NCI-H187 (cell line): ENCODE results near the gene PALD1.
"Not testable (repeated sequence)": the region's sequence is repeated elsewhere in the genome, so short reads cannot be mapped to it uniquely, and the experiment has no call there.

ENCODE experiments used
- DNase-seq, 2 experiments: peaks; one replicate each; lab custom pipeline; 2025; lab: John Stamatoyannopoulos, UW

Gene PALD1

GRCh38 chr10:70575486-70575873, 96.9 kb downstream of the PALD1 start:
- no peak for DNase-seq

- peak; percentile 47 for DNase-seq
These were observed 97.6 kb downstream of the PALD1 start for GRCh38 chr10:70575874-70576802.

GRCh38 chr10:70576803-70577517, 98.4 kb downstream of the PALD1 start:
- DNase-seq = no peak

GRCh38 chr10:70578371-70578947, 99.9 kb downstream of the PALD1 start:
- DNase-seq = no peak

- DNase-seq = no peak
These were observed 100.9 kb downstream of the PALD1 start for GRCh38 chr10:70579234-70580002.

- not testable (repeated sequence) for DNase-seq
These were observed 102.6 kb downstream of the PALD1 start for GRCh38 chr10:70581176-70581575.

GRCh38 chr10:70582793-70583668, 104.5 kb downstream of the PALD1 start:
- peak in 1 of 2 experiments; percentile 12 for DNase-seq

- DNase-seq = no peak
These were observed 105.1 kb downstream of the PALD1 start for GRCh38 chr10:70583669-70584037.

GRCh38 chr10:70584366-70584765, 105.8 kb downstream of the PALD1 start:
- peak; percentile 17 to 40 for DNase-seq

GRCh38 chr10:70584909-70585544, 106.5 kb downstream of the PALD1 start:
- peak; percentile 70 to 79 for DNase-seq

GRCh38 chr10:70585578-70586169, 107.1 kb downstream of the PALD1 start:
- DNase-seq = peak; percentile 30 to 37

GRCh38 chr10:70586348-70586930, 107.9 kb downstream of the PALD1 start:
- DNase-seq = no peak

GRCh38 chr10:70587045-70587658, 108.6 kb downstream of the PALD1 start:
- no peak for DNase-seq

GRCh38 chr10:70588255-70588654, 109.7 kb downstream of the PALD1 start:
- DNase-seq = no peak

GRCh38 chr10:70588859-70589570, 110.4 kb downstream of the PALD1 start:
- no peak for DNase-seq

GRCh38 chr10:70589762-70590654, 111.4 kb downstream of the PALD1 start:
- DNase-seq = no peak

- DNase-seq = no peak
These were observed 112.3 kb downstream of the PALD1 start for GRCh38 chr10:70590655-70591416.
